Parathyroid adenoma (tissue), 2 donors: ENCODE data around the gene NCF4.

Source experiments
- H2AFZ ChIP-seq: fragments of 300-600 bp; sonication (generic); one replicate; pipeline ENCODE4 v1.7.0; 2017; ENCODE audit warnings: antibody characterized with exemption, mild to moderate bottlenecking
- H3K27ac ChIP-seq: fragments of 300-600 bp; sonication (generic); one replicate; pipeline ENCODE4 v1.7.0; 2017
- H3K27me3 ChIP-seq: fragments of 300-600 bp; sonication (generic); one replicate; pipeline ENCODE4 v1.7.0; 2017; ENCODE audit warnings: low read length; ENCODE audit not compliant: control insufficient read depth, insufficient read depth
- H3K36me3 ChIP-seq: fragments of 300-600 bp; sonication (generic); one replicate; pipeline ENCODE4 v1.7.0; 2017; ENCODE audit warnings: low read length; ENCODE audit not compliant: control insufficient read depth, insufficient read depth
- H3K4me1 ChIP-seq: fragments of 300-600 bp; sonication (generic); one replicate; pipeline ENCODE4 v1.7.0; 2017; ENCODE audit warnings: control low read depth
- H3K4me2 ChIP-seq: fragments of 300-600 bp; sonication (generic); one replicate; pipeline ENCODE4 v1.7.0; 2017; ENCODE audit warnings: low read length
- H3K4me3 ChIP-seq: fragments of 300-600 bp; sonication (generic); one replicate; pipeline ENCODE4 v1.7.0; 2017; ENCODE audit warnings: low read depth, low read length
- H3K79me2 ChIP-seq: fragments of 300-600 bp; sonication (generic); one replicate; pipeline ENCODE4 v1.7.0; 2017; ENCODE audit warnings: control low read depth
- H3K9ac ChIP-seq: fragments of 300-600 bp; sonication (generic); one replicate; pipeline ENCODE4 v1.7.0; 2017; ENCODE audit warnings: mild to moderate bottlenecking
- H3K9me3 ChIP-seq: fragments of 300-600 bp; sonication (generic); one replicate; pipeline ENCODE4 v1.7.0; 2017; ENCODE audit warnings: low read length; ENCODE audit not compliant: control insufficient read depth
- TF ChIP-seq, protein P1 (sequence below): fragments of 300-600 bp; sonication (generic); IDR thresholded peaks from one replicate; pipeline ENCODE4 v1.7.0; 2017; ENCODE audit warnings: antibody characterized with exemption, mild to moderate bottlenecking
- donor health status: primary hyperparathyroidism.

NCF4 gene

GRCh38 chr22:36816339-36816635 is 44.5 kb upstream of the NCF4 start:
- Histone ChIP-seq H3K4me3 (peak overlapping the region; percentile 94), H3K27ac (peak overlapping the region; percentile 85), H3K79me2 (no peaks in the 10 kb centered on the region), H3K36me3 (no peaks in the 10 kb centered on the region), H3K4me2 (peak overlapping the region; percentile 96), H3K9ac (peak overlapping the region; percentile 19), H3K27me3 (no peaks in the 10 kb centered on the region), H3K9me3 (no peaks in the 10 kb centered on the region), H2AFZ (peak overlapping the region; percentile 68), H3K4me1 (peaks cover 8% of the 10 kb centered on the region)
- TF ChIP-seq, protein P1, sequence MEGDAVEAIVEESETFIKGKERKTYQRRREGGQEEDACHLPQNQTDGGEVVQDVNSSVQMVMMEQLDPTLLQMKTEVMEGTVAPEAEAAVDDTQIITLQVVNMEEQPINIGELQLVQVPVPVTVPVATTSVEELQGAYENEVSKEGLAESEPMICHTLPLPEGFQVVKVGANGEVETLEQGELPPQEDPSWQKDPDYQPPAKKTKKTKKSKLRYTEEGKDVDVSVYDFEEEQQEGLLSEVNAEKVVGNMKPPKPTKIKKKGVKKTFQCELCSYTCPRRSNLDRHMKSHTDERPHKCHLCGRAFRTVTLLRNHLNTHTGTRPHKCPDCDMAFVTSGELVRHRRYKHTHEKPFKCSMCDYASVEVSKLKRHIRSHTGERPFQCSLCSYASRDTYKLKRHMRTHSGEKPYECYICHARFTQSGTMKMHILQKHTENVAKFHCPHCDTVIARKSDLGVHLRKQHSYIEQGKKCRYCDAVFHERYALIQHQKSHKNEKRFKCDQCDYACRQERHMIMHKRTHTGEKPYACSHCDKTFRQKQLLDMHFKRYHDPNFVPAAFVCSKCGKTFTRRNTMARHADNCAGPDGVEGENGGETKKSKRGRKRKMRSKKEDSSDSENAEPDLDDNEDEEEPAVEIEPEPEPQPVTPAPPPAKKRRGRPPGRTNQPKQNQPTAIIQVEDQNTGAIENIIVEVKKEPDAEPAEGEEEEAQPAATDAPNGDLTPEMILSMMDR = no peak

GRCh38 chr22:36816636-36817524 is 43.9 kb upstream of the NCF4 start, which contains the start of gene PVALB:
PVALB (minus strand) TSS chr22:36817035; CDS start chr22:36817005, 30 bp downstream.
- H2AFZ ChIP-seq = peak within 1 kb of the TSS; percentile 68
- H3K79me2 ChIP-seq = no peaks in the 10 kb centered on the region
- H3K4me1 ChIP-seq = peaks cover 8% of the 10 kb centered on the region
- H3K9ac ChIP-seq = peak within 1 kb of the TSS; percentile 19
- no peaks in the 10 kb centered on the region for H3K9me3 ChIP-seq
- TF ChIP-seq, protein P1 = no peak
- H3K27me3 ChIP-seq = no peaks in the 10 kb centered on the region
- H3K36me3 ChIP-seq = no peaks in the 10 kb centered on the region
- peak within 1 kb of the TSS; percentile 85 for H3K27ac ChIP-seq
- peak within 1 kb of the TSS; percentile 96 for H3K4me2 ChIP-seq
- H3K4me3 ChIP-seq = peak within 1 kb of the TSS; percentile 94

GRCh38 chr22:36817525-36817848 is 43.3 kb upstream of the NCF4 start:
- Histone ChIP-seq H3K4me1 (peaks cover 8% of the 10 kb centered on the region), H3K9ac (no peak overlapping the region), H3K79me2 (no peaks in the 10 kb centered on the region), H2AFZ (peak overlapping the region; percentile 68), H3K36me3 (no peaks in the 10 kb centered on the region), H3K27me3 (no peaks in the 10 kb centered on the region), H3K4me2 (peak overlapping the region; percentile 78), H3K27ac (peak overlapping the region; percentile 85), H3K4me3 (peak overlapping the region; percentile 94), H3K9me3 (no peaks in the 10 kb centered on the region)
- TF ChIP-seq, protein P1 = no peak

GRCh38 chr22:36818010-36818642 is 42.7 kb upstream of the NCF4 start:
- TF ChIP-seq, protein P1 = no peak
- H3K4me2 ChIP-seq = peak overlapping the region; percentile 78
- H3K27me3 ChIP-seq = no peaks in the 10 kb centered on the region
- H3K9me3 ChIP-seq = no peaks in the 10 kb centered on the region
- no peak overlapping the region for H3K27ac ChIP-seq
- H2AFZ ChIP-seq = no peak overlapping the region
- no peak overlapping the region for H3K9ac ChIP-seq
- no peak overlapping the region for H3K4me3 ChIP-seq
- H3K79me2 ChIP-seq = no peaks in the 10 kb centered on the region
- H3K36me3 ChIP-seq = no peaks in the 10 kb centered on the region
- H3K4me1 ChIP-seq = peaks cover 8% of the 10 kb centered on the region
